MM.1S (cell line): Measurements from ENCODE around the gene CHMP2A.

Experiments
- DNase-seq: peaks from one replicate; pipeline ENCODE4 v3.0.0-alpha.2; 2015
- H2AFZ ChIP-seq: fragments of 300-600 bp; sonication (generic); 2 replicates; pipeline ENCODE4 v1.6.0; 2016; ENCODE audit warnings: antibody characterized with exemption, low read length
- H3F3A ChIP-seq: fragments of 300-600 bp; sonication (generic); 2 replicates; pipeline ENCODE4 v1.6.1; 2016; ENCODE audit warnings: mild to moderate bottlenecking, antibody characterized with exemption, low read length, moderate library complexity, mixed read lengths; ENCODE audit not compliant: insufficient read depth
- H3K27ac ChIP-seq: fragments of 300-600 bp; sonication (generic); 2 replicates; pipeline ENCODE4 v1.5.1; 2016; ENCODE audit warnings: mild to moderate bottlenecking, low read length
- H3K27me3 ChIP-seq: fragments of 300-600 bp; sonication (generic); replicated peaks from 2 replicates; pipeline ENCODE4 v1.6.0; 2016; ENCODE audit warnings: low read length; ENCODE audit not compliant: insufficient read depth
- H3K36me3 ChIP-seq: fragments of 300-600 bp; sonication (generic); replicated peaks from 2 replicates; pipeline ENCODE4 v1.6.1; 2016; ENCODE audit warnings: mild to moderate bottlenecking, low read length, mixed read lengths; ENCODE audit not compliant: insufficient read depth
- H3K4me1 ChIP-seq: fragments of 300-600 bp; sonication (generic); 2 replicates; pipeline ENCODE4 v1.6.1; 2016; ENCODE audit warnings: low read length, mixed read lengths
- H3K4me2 ChIP-seq: fragments of 300-600 bp; sonication (generic); 2 replicates; pipeline ENCODE4 v1.6.0; 2016; ENCODE audit warnings: low read depth, low read length
- H3K4me3 ChIP-seq: fragments of 300-600 bp; sonication (generic); 2 replicates; pipeline ENCODE4 v1.5.1; 2016; ENCODE audit warnings: low read length, mixed read lengths
- H3K79me2 ChIP-seq: fragments of 300-600 bp; sonication (generic); 2 replicates; pipeline ENCODE4 v1.6.1; 2016; ENCODE audit warnings: mixed run types, low read length, mixed read lengths
- H3K9ac ChIP-seq: fragments of 300-600 bp; sonication (generic); 2 replicates; pipeline ENCODE4 v1.6.1; 2016; ENCODE audit warnings: low read length, mixed read lengths
- H3K9me2 ChIP-seq: fragments of 300-600 bp; sonication (generic); replicated peaks from 2 replicates; pipeline ENCODE4 v1.6.1; 2016; ENCODE audit warnings: mild to moderate bottlenecking, low read length, mixed read lengths; ENCODE audit not compliant: insufficient read depth
- H3K9me3 ChIP-seq: fragments of 300-600 bp; sonication (generic); replicated peaks from 2 replicates; pipeline ENCODE4 v1.6.1; 2016; ENCODE audit warnings: mild to moderate bottlenecking, low read length, mixed read lengths; ENCODE audit not compliant: insufficient read depth
- H4K20me1 ChIP-seq: fragments of 300-600 bp; sonication (generic); 2 replicates; pipeline ENCODE4 v1.6.1; 2016; ENCODE audit warnings: mild to moderate bottlenecking, low read length, moderate library complexity, mixed read lengths; ENCODE audit not compliant: insufficient read depth
- CTCF ChIP-seq: fragments of 300-600 bp; sonication (generic); IDR thresholded peaks from 2 replicates; pipeline ENCODE4 v1.5.1; 2016; ENCODE audit warnings: antibody characterized with exemption, low read length, mixed read lengths
- EZH2 ChIP-seq: fragments of 300-600 bp; sonication (generic); optimal IDR thresholded peaks from 2 replicates; pipeline ENCODE3; 2017; ENCODE audit warnings: low read depth, mild to moderate bottlenecking, antibody characterized with exemption, low read length, mixed read lengths
- EZH2phosphoT487 ChIP-seq: fragments of 300-600 bp; sonication (generic); IDR thresholded peaks from 2 replicates; pipeline ENCODE4 v1.6.1; 2018; ENCODE audit warnings: antibody characterized with exemption, low read length

CHMP2A gene

DNA sequence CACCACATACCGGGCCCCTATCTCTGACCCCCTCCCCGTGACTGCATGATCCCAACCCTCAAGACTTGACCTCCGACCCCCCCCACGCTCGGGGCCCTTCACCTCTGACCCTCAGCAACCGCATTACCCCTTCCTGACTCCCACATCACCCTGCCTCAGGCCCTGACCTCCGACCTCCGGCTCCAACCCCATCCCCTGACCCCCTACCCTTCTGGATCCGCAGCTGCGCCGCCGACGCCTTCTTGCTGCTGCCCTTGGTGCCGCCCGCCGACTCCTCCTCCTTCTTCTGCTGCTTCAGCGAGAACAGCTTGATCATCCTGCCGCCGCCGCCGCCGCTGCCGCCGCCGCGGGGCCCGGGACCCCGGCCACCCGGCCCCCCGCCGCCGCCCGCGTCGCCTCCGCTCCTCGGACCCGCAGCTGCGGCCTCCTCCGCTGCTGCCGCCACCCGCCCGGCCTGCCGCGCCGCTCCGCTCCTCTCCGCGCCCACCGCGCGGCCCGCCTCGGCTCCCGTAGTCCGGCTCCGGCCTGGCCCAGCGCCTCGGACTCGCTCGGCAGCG lies 3.2 kb upstream of the CHMP2A start, which contains the start of gene UBE2M:
TSS of gene UBE2M (minus strand) at position 546 of the 557 bp plus-strand sequence. CDS start at position 316, 230 bp downstream.
- Histone ChIP-seq H2AFZ (peak within 1 kb of the TSS; percentile 56; the same call in 1 of the 2 replicates), H3K9me3 (no peaks in the 10 kb centered on the region), H3K4me1 (peaks cover 26% of the 10 kb centered on the region), H4K20me1 (no peaks in the 10 kb centered on the region), H3K27ac (peak within 1 kb of the TSS; percentile 96), H3K9me2 (no peaks in the 10 kb centered on the region), H3K27me3 (no peaks in the 10 kb centered on the region), H3K79me2 (peaks cover 41% of the 10 kb centered on the region), H3F3A (peaks cover 48% of the 10 kb centered on the region), H3K9ac (peak within 1 kb of the TSS; percentile 99), H3K4me2 (peak within 1 kb of the TSS; percentile 84), H3K4me3 (peak within 1 kb of the TSS; percentile 97), H3K36me3 (no peaks in the 10 kb centered on the region)
- TF ChIP-seq EZH2 (no peak), CTCF (no peak), EZH2phosphoT487 (no peak)
- peak; percentile 27 for DNase-seq

- Histone ChIP-seq H3F3A (peaks cover 53% of the 10 kb centered on the region), H4K20me1 (no peaks in the 10 kb centered on the region), H3K9me3 (no peaks in the 10 kb centered on the region), H3K4me2 (peak overlapping the region; percentile 84), H3K4me3 (peak overlapping the region; percentile 97), H3K4me1 (peaks cover 26% of the 10 kb centered on the region), H3K27me3 (no peaks in the 10 kb centered on the region), H3K9ac (peak overlapping the region; percentile 82), H2AFZ (no peak overlapping the region), H3K79me2 (peaks cover 41% of the 10 kb centered on the region), H3K27ac (peak overlapping the region; percentile 77; the same call in 1 of the 2 replicates), H3K36me3 (no peaks in the 10 kb centered on the region), H3K9me2 (no peaks in the 10 kb centered on the region)
- TF ChIP-seq EZH2phosphoT487 (no peak), CTCF (no peak), EZH2 (no peak)
- DNase-seq: no peak
These were observed 2.5 kb upstream of the CHMP2A start for GRCh38 chr19:58557221-58558065.

DNA sequence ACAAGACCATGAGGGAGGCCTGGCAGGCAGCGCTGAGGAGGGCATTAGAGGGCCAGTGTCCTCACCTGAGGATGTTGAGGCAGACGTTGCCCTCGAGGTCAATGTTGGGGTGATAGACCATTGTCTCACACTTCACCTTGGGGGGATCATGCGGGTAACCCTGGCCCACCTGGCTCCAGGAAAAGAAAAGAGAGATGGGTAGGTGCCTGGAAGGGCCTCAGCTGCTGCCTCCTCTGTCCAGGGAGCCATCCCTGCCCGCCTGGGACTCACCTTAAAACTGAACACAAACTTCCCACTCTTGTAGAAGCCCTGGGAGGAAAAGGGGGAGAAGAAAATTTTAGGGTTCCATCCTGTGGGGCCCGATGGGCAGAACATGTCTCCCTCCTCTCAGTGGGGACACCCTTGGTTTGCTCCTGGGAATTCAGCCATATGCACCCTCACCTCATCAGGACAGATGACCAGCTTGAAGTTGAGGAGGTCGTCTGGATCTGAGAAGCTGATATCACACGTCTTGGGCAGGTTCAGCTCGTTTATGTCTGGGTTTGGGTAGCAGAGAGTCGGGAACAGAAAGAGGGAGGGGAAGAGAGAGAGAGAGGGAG lies 1.8 kb upstream of the CHMP2A start:
- Histone ChIP-seq H3K9me3 (no peaks in the 10 kb centered on the region), H3K27me3 (no peaks in the 10 kb centered on the region), H3K36me3 (no peaks in the 10 kb centered on the region), H2AFZ (no peak overlapping the region), H3K9ac (peak overlapping the region; percentile 82; the same call in 1 of the 2 replicates), H3F3A (peaks cover 61% of the 10 kb centered on the region), H4K20me1 (no peaks in the 10 kb centered on the region), H3K4me1 (peaks cover 26% of the 10 kb centered on the region), H3K79me2 (peaks cover 41% of the 10 kb centered on the region), H3K27ac (peak overlapping the region; percentile 77; the same call in 1 of the 2 replicates), H3K9me2 (no peaks in the 10 kb centered on the region), H3K4me3 (peak overlapping the region; percentile 97), H3K4me2 (peak overlapping the region; percentile 84)
- no peak for TF ChIP-seq EZH2phosphoT487
- no peak for TF ChIP-seq EZH2
- no peak for TF ChIP-seq CTCF
- DNase-seq: no peak
